Measurements from ENCODE around the gene NDUFC1. TPM values are rescaled to one million over a fixed set of nuclear protein-coding genes. Genes with fewer than 3 reads are reported as not detected.
A peak's percentile ranks its signal among the peaks of the same experiment; 100 is the strongest.

NDUFC1 gene
- total RNA-seq, result 52.9 TPM
- long read RNA-seq, partial matches to known transcripts, result 28 of 36 reads
- long read RNA-seq, other reads (novel, unspliced or antisense), result 2 of 36 reads

DNA sequence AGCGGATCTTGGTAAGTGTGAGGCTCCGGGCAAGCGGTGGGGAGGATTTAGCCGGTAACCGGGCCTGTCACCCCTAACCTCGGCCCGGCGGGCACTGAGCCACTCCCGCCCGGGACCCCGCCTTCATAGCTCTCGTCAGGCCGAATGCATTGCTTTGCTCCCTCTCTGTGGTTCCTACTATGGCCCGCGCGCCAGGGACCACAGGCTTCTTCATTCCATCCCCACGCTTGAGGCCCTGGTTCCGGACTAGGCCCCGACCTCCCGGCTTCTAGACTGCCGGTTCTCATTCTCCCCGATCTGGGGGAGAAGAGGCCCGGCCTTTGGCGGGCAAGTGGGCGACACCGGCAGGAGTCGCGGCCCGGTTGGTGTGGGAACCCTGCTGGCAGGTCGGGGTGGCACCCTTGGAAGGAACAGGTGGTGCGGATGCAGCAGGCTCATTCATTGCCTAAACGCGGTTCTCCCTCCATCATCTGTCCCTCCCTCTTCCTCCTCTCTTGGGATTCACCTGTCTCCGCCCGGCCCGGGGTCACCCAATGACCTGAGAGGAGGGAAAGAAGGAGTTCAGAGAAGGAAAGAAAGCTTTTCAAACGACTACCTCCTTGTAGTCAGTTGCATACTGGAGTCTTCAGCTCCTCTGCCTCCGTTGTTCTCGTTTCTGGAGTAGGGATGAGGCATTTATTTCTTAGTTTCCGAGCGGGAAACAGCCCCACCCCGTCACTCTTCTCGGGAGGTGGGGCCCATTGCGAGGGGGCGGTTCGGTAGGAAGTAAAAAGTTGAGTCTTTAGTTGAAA lies at the start of gene NDUFC1:
TSS of gene NDUFC1 (minus strand) at position 657 of the 791 bp plus-strand sequence. CDS start 6,679 bp downstream, outside the sequence.
- Histone ChIP-seq H3K27ac (peak within 1 kb of the TSS; percentile 93), H3K4me1 (peaks cover 27% of the 10 kb centered on the region), H3K4me3 (peak within 1 kb of the TSS; percentile 84), H3K9me3 (no peaks in the 10 kb centered on the region), H3K27me3 (no peaks in the 10 kb centered on the region), H3K36me3 (no peaks in the 10 kb centered on the region)
- TF ChIP-seq CTCF (IDR thresholded peaks at IDR 0.05), result peak; percentile 15
- ATAC-seq (peak; percentile 44), DNase-seq (peak; percentile 75)
- intact Hi-C loops (cut with DNase I), result no loop called here

DNA sequence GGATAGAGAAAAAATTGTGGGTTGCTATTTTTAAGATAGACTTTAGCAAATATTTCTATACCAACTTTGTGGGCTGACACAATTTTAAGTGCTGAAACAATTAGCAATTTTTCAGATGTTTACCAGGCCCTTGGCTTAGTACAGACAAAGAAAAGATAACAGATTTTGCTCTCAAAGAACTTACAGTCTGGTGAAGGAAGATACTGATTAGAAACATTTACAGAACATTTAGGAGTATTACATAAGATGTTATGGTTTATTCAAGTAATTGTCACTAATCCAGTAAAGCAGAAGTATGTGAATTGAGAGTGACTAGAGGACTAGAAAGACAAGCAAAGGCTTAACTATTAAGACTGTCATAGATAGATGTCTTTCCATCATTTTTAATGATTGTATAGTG lies 35.3 kb upstream of the NDUFC1 start:
- no peaks in the 10 kb centered on the region for H3K27me3 ChIP-seq
- no peak overlapping the region for H3K27ac ChIP-seq
- peaks cover 36% of the 10 kb centered on the region for H3K36me3 ChIP-seq
- H3K9me3 ChIP-seq, result no peaks in the 10 kb centered on the region
- no peaks in the 10 kb centered on the region for H3K4me1 ChIP-seq
- H3K4me3 ChIP-seq, result no peak overlapping the region
- no peak for TF ChIP-seq CTCF (IDR thresholded peaks at IDR 0.05)
- no peak for DNase-seq
- ATAC-seq, result no peak
- intact Hi-C loops (cut with DNase I), result no loop called here

DNA sequence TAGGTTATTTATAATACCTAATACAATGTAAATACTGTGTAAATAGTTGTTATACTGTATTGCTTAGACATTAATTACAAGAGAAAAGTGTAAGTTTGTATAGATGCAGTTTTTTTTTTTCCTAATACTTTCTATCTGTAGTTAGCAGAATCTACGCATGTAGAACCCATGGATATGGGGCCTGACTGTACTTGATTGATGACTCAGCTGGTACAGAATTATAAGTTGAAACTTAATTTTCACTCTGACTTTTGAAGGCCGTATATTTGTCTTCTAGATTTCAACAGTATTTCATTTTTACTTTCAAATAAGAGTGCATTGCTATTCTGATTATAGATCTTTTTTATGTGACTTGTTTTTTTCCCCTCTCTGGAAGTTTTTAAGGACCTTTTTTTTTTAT lies 30.8 kb upstream of the NDUFC1 start:
- Histone ChIP-seq H3K36me3 (peaks cover 15% of the 10 kb centered on the region), H3K27ac (no peak overlapping the region), H3K4me1 (no peaks in the 10 kb centered on the region), H3K9me3 (no peaks in the 10 kb centered on the region), H3K4me3 (no peak overlapping the region), H3K27me3 (no peaks in the 10 kb centered on the region)
- TF ChIP-seq CTCF (IDR thresholded peaks at IDR 0.05), result no peak
- intact Hi-C loops (cut with DNase I), result no loop called here
- no peak for DNase-seq
- ATAC-seq, result no peak

DNA sequence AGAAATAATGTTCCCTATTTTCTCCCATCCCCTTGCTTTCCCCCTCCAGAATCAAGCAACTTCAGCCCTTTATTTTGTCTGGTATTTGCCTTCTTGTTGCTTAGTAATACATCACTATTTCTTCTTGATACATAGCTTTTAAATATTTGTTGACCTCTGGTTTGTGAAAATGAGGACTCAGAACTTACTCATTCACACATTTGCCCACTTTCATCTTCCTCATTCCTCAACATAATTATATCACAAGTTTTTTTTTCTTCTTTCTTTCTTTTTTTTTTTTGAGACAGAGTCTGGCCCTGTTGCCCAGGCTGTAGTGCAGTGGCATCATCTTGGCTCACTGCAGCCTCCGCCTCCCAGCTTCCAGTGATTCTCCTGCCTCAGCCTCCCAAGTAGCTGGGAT lies 28.9 kb upstream of the NDUFC1 start:
- Histone ChIP-seq H3K27me3 (no peaks in the 10 kb centered on the region), H3K36me3 (peaks cover 15% of the 10 kb centered on the region), H3K4me3 (no peak overlapping the region), H3K4me1 (no peaks in the 10 kb centered on the region), H3K27ac (no peak overlapping the region), H3K9me3 (no peaks in the 10 kb centered on the region)
- ATAC-seq (no peak), DNase-seq (no peak)
- no peak for TF ChIP-seq CTCF (IDR thresholded peaks at IDR 0.05)
- intact Hi-C loops (cut with DNase I), result no loop called here

DNA sequence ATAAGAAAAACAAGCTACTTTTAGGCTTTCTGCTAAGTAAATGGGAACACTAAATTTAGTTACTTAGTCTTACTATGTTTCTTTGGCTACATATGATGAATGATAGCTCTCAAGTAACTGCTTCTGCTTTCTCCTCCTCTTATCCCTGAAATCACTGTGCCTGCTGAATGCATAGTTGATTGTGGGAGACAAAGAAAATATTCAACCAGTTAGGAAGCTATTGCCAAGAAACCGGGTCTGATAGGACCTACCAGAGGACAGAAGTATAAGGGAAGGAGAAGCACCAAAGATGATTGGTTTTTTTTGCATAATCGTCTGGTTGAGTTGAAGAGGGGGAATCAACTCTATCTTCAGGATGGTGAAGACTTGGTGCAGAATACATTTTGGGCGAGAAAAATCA lies 28.0 kb upstream of the NDUFC1 start:
- H3K4me3 ChIP-seq, result no peak overlapping the region
- H3K36me3 ChIP-seq, result peaks cover 14% of the 10 kb centered on the region
- no peaks in the 10 kb centered on the region for H3K4me1 ChIP-seq
- H3K27ac ChIP-seq, result no peak overlapping the region
- DNase-seq (no peak), ATAC-seq (no peak)
- H3K27me3 ChIP-seq, result no peaks in the 10 kb centered on the region
- intact Hi-C loops (cut with DNase I), result no loop called here
- TF ChIP-seq CTCF (IDR thresholded peaks at IDR 0.05), result no peak
- no peaks in the 10 kb centered on the region for H3K9me3 ChIP-seq
